NCI-H128 (cell line): ENCODE results near the gene KIAA1671.

ENCODE experiments used
- DNase-seq: peaks from one replicate; lab custom pipeline; 2025; ENCODE audit not compliant: unreplicated experiment; lab: John Stamatoyannopoulos, UW

KIAA1671 gene

GRCh38 chr22:24977370-24978221, 25.1 kb downstream of the KIAA1671 start:
- no peak for DNase-seq

GRCh38 chr22:24978308-24978707, 25.8 kb downstream of the KIAA1671 start:
- DNase-seq = no peak

DNA sequence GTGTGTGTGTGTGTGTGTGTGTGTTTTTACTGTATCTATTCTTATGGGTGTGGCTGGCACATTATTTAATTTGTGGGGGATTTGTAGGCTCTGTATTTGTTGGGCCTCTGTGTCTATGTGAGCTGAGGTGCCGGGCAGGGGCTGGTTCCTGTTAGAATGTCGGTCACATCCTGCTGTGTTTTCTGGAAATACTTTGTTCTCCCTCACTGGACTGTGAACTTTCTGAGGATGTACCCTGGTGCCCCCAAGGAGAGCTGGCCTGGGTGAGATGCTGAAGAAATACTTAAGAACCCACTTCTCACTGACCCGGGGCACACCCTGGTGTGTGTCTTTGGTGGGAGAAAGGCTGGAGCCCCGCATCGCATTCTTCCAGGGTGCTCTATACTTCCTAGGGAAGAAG, 28.6 kb downstream of the KIAA1671 start:
- no peak for DNase-seq

- DNase-seq = no peak
Observed at GRCh38 chr22:24981656-24982055, 29.1 kb downstream of the KIAA1671 start.

GRCh38 chr22:24982301-24983056, 30.0 kb downstream of the KIAA1671 start:
- no peak for DNase-seq

- no peak for DNase-seq
Observed at GRCh38 chr22:24983151-24983550, 30.6 kb downstream of the KIAA1671 start.

DNA sequence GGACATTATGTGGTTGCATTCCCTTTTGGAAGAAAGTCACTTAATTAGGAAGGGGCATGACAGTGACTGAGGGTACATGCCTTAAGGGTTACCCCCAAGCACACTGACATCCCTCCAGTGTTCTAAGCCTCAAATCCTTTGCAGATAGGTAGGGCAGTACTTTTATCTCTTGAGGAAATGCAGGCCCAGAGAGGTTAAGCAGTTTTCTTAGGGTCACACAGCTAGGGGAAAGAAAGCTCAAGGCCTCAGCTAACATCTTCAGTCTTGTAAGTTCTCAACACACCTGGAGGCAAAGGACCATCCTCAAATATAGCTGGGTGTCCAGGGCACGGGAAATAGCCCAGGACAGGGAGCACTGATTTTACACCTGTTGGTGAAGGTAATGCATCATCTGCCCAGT, 31.6 kb downstream of the KIAA1671 start:
- DNase-seq = no peak

DNA sequence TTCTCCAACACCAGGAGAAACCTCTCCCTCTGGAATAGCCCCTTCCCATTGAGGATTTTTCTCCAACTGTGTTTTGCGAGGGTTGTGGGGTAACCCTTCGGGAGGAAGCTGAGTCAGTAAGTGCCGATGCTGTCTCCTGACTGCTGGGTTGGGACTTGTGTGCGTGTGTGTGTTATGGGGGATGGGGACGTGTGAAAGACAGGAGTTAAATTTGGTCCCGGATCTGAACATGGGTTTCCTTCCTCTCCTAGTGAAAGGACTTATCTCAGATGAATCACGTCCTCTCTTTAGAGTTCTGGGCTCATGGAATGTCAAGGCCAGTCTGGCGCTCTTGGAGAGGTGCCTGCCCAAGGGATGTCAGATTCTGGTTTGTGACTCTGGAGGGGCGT, 33.3 kb downstream of the KIAA1671 start:
- no peak for DNase-seq

DNA sequence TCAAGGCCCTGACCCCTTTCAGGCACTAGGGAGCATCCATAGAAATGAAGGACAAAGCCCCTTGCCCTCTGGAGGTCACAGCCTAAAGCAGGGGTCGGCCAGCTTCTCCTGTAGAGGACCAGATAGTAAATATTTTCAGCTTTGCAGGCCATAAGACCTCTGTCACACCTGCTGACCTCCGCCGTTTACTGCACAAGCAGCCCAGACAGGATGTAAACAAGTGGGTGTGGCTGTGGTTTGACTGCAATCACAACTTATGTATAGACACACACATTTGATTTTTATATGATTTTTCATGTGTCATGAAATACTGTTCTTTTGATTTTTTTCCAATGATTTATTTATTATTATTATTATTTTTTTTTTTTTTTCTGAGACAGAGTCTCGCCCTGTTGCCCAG, 34.3 kb downstream of the KIAA1671 start:
- no peak for DNase-seq

- DNase-seq = no peak
Observed at GRCh38 chr22:24989135-24989534, 36.6 kb downstream of the KIAA1671 start.

- no peak for DNase-seq
Observed at GRCh38 chr22:24989541-24989951, 37.0 kb downstream of the KIAA1671 start.

- no peak for DNase-seq
Observed at GRCh38 chr22:24990344-24990905, 37.9 kb downstream of the KIAA1671 start.

DNA sequence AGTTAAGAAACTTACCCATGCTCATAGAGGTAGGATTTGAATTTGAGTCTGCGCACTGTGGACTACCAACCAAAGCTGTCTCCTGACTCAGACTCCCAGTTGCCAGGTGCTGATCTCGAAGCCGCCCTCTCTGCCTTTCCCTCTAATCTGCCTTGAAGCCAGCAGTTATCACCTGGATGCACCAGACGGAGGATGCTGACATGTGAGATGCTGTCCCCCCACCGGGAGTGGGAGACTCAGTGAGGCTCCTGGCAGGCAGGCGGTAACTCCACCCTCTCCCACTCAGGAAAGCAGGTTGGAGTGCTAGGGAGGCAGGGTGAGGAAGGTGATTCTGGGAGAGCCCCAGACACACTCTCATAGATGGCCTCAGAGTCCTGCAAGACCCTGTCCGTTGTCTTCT, 40.4 kb downstream of the KIAA1671 start:
- DNase-seq = no peak

DNA sequence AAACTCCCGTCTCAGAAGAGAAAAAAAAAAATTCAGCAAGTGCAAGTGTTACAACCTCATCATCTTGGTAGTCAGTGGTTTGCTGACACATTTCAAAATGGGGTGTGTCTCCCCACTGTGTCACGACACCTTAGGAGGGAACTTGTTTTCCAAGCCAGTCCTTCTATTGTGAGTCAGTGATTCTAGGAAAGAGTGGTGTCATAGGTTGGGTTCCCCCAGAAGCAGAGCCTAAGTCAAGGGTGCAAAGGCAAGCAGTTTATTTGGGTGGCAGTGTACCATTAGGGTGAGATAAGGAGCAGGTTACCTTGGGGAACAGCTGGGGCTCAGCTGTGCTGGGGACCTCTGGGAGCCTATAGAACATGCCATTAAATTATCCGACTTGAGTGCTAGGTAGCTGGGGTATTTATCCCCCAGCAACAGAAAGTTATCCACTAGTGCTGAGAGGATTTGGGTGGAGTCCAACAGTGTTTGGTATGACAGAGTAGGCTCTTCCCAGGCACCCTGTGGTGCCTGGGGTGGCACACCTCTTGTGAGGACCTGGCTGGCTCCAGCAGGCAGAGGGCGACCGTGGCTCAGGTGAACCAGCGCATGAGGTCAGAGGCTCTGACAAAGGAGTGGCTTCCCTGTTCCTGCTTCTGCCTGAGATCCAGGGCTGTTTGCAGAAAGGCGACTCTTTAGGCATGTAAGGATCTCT, 41.7 kb downstream of the KIAA1671 start:
- no peak for DNase-seq

DNA sequence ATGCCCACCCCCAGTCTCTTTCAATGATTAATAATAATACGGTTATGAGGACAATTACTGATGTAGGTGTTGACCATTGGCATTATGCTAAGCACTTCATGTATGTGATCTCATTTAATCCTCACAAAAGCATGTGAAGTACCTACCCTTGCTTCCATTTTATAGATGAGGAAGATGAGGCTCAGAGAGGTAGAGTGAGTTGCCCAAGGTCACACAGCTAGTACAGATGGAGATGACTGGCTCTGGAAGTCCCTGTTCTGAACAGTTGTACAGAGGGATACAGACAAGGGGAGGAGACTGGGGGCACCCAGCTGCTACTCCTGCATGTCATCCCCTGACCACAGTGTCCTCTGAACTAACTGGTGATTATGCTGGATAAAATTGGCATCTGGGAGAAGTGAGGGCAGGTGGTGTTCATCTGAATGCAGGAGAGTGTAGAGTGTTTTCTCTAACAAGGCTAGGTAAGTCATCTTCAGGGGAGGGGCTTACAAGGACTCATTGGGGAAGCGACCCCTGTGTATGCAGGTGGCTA, 43.2 kb downstream of the KIAA1671 start:
- no peak for DNase-seq

- peak; percentile 17 for DNase-seq
Observed at GRCh38 chr22:24996420-24996952, 44.0 kb downstream of the KIAA1671 start.

GRCh38 chr22:24997023-24997422, 44.5 kb downstream of the KIAA1671 start:
- DNase-seq = no peak

- DNase-seq = no peak
Observed at GRCh38 chr22:25000686-25001085, 48.2 kb downstream of the KIAA1671 start.

GRCh38 chr22:25002241-25002985, 49.9 kb downstream of the KIAA1671 start:
- no peak for DNase-seq

- no peak for DNase-seq
Observed at GRCh38 chr22:25006354-25006753, 53.8 kb downstream of the KIAA1671 start.
